Smooth muscle cell (in vitro differentiated cells): ENCODE results near the gene TBL1XR1. TPM values are rescaled to one million over a fixed set of nuclear protein-coding genes. Genes with fewer than 3 reads are reported as not detected.

Experiments
- DNase-seq: peaks from one replicate; lab custom pipeline; 2025; ENCODE audit not compliant: unreplicated experiment; lab: John Stamatoyannopoulos, UW
- H2AFZ ChIP-seq: fragments of 200-600 bp; sonication (generic); 2 replicates; pipeline ENCODE4 v1.6.0; 2016; ENCODE audit warnings: antibody characterized with exemption, low read depth, mild to moderate bottlenecking
- H3F3A ChIP-seq: fragments of 200-600 bp; sonication (generic); 2 replicates; pipeline ENCODE4 v1.6.0; 2017; ENCODE audit warnings: antibody characterized with exemption, low read depth
- H3K27ac ChIP-seq: fragments of 200-600 bp; sonication (generic); 2 replicates; pipeline ENCODE4 v1.5.1; 2016; ENCODE audit warnings: low read depth, mild to moderate bottlenecking
- H3K27me3 ChIP-seq: fragments of 200-600 bp; sonication (generic); 2 replicates; pipeline ENCODE4 v1.6.1; 2016; ENCODE audit warnings: low read depth, mild to moderate bottlenecking
- H3K36me3 ChIP-seq: fragments of 200-600 bp; sonication (generic); 2 replicates; pipeline ENCODE4 v1.5.1; 2016; ENCODE audit warnings: low read depth
- H3K4me1 ChIP-seq: fragments of 200-600 bp; sonication (generic); 2 replicates; pipeline ENCODE4 v1.5.1; 2016; ENCODE audit warnings: low read depth
- H3K4me2 ChIP-seq: fragments of 200-600 bp; sonication (generic); 2 replicates; pipeline ENCODE4 v1.6.0; 2016; ENCODE audit warnings: mild to moderate bottlenecking
- H3K4me3 ChIP-seq: fragments of 200-600 bp; sonication (generic); 2 replicates; pipeline ENCODE4 v1.5.1; 2016; ENCODE audit warnings: mild to moderate bottlenecking
- H3K79me2 ChIP-seq: fragments of 200-600 bp; sonication (generic); 2 replicates; pipeline ENCODE4 v1.6.0; 2016; ENCODE audit warnings: low read depth, mild to moderate bottlenecking
- H3K9ac ChIP-seq: fragments of 200-600 bp; sonication (generic); 2 replicates; pipeline ENCODE4 v1.6.0; 2016; ENCODE audit warnings: low read depth
- H3K9me3 ChIP-seq: fragments of 200-600 bp; sonication (generic); replicated peaks from 2 replicates; pipeline ENCODE4 v1.5.1; 2016; ENCODE audit warnings: low read depth
- H4K20me1 ChIP-seq: fragments of 200-600 bp; sonication (generic); 2 replicates; pipeline ENCODE4 v1.6.0; 2016; ENCODE audit warnings: low read depth
- WGBS: methylation state at CpG from one replicate; pipeline ENCODE4 v1.1.7; 2016; ENCODE audit warnings: low lambda C conversion rate; 5-methylcytosine and 5-hydroxymethylcytosine counted together
- polyA plus RNA-seq: library from polyadenylated mRNA; unstranded; fragments of >200 nt; fragmentation: Nextera tagmentation; extraction: Ambion mirVana; gene quantifications from 2 replicates; pipeline ENCODE4 v1.2.1, GENCODE V29; 2016
- total RNA-seq: library from RNA; depleted of rRNA; stranded (reverse); fragments of >200 nt; gene quantifications from 2 replicates; pipeline ENCODE4 v1.2.3, GENCODE V29; 2014
- TF ChIP-seq, protein P1 (sequence below): fragments of 200-600 bp; sonication (generic); IDR thresholded peaks from 2 replicates; pipeline ENCODE4 v1.5.1; 2017; ENCODE audit warnings: borderline replicate concordance, mild to moderate bottlenecking, antibody characterized with exemption; ENCODE audit not compliant: insufficient read depth, poor library complexity, severe bottlenecking

TBL1XR1 gene
- total and polyA plus RNA-seq, 2 experiments from 2014 or later: 19.9 to 115 TPM

DNA sequence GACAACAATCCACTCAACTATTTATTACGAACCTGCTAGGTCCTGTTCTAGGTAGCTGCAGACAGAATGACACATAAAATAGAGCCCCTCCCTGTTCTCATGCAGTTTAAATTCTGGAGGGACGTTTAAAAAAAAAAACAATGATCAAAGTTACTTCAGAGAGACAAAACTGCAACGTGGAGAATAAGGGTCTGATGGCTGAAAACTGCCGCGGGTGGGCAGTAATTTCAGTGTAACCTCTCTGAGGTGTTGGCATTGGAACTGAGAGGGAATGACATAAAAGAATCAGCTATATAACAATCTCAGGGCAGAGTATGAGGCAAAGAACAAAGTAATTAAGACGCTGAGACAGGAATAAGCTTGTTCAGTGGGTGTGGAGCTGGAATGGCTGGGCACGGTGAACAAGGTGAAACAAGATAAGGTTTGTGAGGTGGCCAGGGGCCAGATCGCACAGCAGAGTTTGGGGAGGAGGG lies 19.5 kb downstream of the TBL1XR1 start:
- peaks cover 100% of the 10 kb centered on the region for H4K20me1 ChIP-seq
- peaks cover 7% of the 10 kb centered on the region for H3K4me1 ChIP-seq
- H3K4me2 ChIP-seq: peak overlapping the region; percentile 1
- peaks cover 100% of the 10 kb centered on the region for H3K79me2 ChIP-seq
- peak overlapping the region; percentile 65 for H3K27ac ChIP-seq
- WGBS: 78% methylated on average over 8 of the region's 8 CpGs
- no peaks in the 10 kb centered on the region for H3F3A ChIP-seq
- no peaks in the 10 kb centered on the region for H3K27me3 ChIP-seq
- H3K36me3 ChIP-seq: no peaks in the 10 kb centered on the region
- DNase-seq: no peak
- no peak overlapping the region for H3K9ac ChIP-seq
- TF ChIP-seq, protein P1, sequence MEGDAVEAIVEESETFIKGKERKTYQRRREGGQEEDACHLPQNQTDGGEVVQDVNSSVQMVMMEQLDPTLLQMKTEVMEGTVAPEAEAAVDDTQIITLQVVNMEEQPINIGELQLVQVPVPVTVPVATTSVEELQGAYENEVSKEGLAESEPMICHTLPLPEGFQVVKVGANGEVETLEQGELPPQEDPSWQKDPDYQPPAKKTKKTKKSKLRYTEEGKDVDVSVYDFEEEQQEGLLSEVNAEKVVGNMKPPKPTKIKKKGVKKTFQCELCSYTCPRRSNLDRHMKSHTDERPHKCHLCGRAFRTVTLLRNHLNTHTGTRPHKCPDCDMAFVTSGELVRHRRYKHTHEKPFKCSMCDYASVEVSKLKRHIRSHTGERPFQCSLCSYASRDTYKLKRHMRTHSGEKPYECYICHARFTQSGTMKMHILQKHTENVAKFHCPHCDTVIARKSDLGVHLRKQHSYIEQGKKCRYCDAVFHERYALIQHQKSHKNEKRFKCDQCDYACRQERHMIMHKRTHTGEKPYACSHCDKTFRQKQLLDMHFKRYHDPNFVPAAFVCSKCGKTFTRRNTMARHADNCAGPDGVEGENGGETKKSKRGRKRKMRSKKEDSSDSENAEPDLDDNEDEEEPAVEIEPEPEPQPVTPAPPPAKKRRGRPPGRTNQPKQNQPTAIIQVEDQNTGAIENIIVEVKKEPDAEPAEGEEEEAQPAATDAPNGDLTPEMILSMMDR: no peak
- H3K9me3 ChIP-seq: no peaks in the 10 kb centered on the region
- no peak overlapping the region for H2AFZ ChIP-seq
- no peak overlapping the region for H3K4me3 ChIP-seq

DNA sequence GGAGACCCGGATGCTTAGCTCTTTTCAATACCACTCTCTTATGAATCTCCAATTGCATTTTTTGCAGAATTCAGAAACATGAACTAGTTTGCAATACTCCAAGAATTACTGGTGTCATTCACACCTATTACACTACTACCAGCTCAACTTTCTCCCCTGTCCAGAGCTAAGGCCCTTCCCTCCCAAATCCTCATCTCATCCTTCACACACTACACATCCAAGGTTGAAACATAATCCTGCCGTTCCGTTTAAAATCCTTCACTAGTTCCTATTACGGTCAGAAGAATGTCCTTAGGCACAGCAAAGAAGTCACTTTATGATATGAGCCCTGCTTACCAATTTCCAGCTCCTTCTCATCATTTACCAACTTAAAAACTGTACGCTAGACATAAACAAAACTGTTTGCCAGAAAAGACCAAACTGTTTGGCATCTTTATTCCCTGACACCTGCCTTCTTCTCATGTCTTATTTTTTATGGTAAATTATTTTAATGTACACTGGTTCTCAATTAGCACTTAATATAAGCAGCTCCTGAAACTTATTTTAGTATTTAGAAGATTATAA lies 22.6 kb downstream of the TBL1XR1 start:
- peak overlapping the region; percentile 28 for H3K27ac ChIP-seq
- H3K4me1 ChIP-seq: peaks cover 7% of the 10 kb centered on the region
- 76% methylated on average over 5 of the region's 5 CpGs for WGBS
- H3K9ac ChIP-seq: no peak overlapping the region
- H3F3A ChIP-seq: no peaks in the 10 kb centered on the region
- H2AFZ ChIP-seq: no peak overlapping the region
- TF ChIP-seq, protein P1: no peak
- H3K4me3 ChIP-seq: no peak overlapping the region
- DNase-seq: no peak
- H3K27me3 ChIP-seq: no peaks in the 10 kb centered on the region
- H3K4me2 ChIP-seq: no peak overlapping the region
- H3K79me2 ChIP-seq: peaks cover 100% of the 10 kb centered on the region
- H3K36me3 ChIP-seq: no peaks in the 10 kb centered on the region
- H4K20me1 ChIP-seq: peaks cover 100% of the 10 kb centered on the region
- H3K9me3 ChIP-seq: no peaks in the 10 kb centered on the region

DNA sequence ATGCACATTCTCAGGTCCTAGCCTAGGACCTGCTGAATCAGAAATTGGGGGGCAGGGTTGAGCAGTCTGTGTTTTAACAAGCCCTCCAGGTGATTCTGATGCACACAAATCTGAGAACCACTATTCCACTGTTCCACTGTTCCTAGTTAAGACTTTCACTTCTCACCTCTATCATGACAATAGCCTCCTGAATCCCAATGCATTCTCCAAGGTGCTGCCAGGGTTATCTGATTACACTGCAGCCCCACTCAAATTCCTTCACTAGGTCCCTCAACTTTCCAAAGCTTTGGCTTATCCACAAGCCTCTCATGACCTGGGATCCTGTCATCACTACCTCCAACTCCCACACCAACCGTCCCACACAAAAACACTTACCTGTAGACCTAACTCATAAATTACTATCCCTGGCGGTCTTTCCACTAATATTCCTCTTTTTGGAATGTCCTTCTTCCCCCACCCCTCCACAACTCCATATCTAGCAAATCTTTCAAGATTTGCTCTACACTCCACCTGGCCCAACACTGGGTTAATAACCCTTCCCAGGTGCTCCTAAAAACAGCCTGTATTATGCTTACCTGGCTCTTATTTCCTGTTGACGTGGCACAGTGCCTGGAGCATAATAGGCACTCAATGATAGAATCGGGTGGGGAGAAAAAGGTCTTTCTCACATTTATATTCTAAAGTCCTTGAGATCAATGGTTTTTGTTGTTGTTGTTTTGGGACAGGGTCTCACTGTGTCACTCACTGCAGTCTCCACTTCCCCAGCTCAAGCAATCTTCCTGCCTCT lies 27.2 kb downstream of the TBL1XR1 start:
- Histone ChIP-seq H3K27ac (peak overlapping the region; percentile 14), H3F3A (no peaks in the 10 kb centered on the region), H3K4me1 (peaks cover 4% of the 10 kb centered on the region), H3K36me3 (no peaks in the 10 kb centered on the region), H3K4me2 (no peak overlapping the region), H3K79me2 (peaks cover 100% of the 10 kb centered on the region), H4K20me1 (peaks cover 100% of the 10 kb centered on the region), H3K9me3 (no peaks in the 10 kb centered on the region), H3K9ac (no peak overlapping the region), H2AFZ (no peak overlapping the region), H3K4me3 (no peak overlapping the region), H3K27me3 (no peaks in the 10 kb centered on the region)
- WGBS: 85% methylated on average over 4 of the region's 4 CpGs
- no peak for DNase-seq
- TF ChIP-seq, protein P1: no peak

DNA sequence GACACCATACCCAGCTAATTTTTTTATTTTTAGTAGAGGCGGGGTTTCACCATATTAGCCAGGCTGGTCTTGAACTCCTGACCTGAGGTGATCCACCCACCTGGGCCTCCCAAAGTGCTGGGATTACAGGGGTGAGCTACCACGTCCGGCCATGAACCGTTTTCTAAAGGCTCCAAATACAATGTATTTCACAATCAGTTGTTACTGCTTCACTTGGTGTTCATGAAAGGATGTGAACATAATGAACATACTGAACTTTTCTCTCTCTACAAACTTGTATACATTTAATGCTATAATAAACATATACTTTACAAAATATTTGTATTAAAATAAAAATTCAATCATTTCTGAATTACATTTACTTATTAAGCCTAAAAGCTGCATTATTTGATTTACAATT lies 28.9 kb downstream of the TBL1XR1 start:
- no peak overlapping the region for H3K4me3 ChIP-seq
- no peaks in the 10 kb centered on the region for H3K4me1 ChIP-seq
- no peak overlapping the region for H3K4me2 ChIP-seq
- no peaks in the 10 kb centered on the region for H3F3A ChIP-seq
- H3K79me2 ChIP-seq: peaks cover 100% of the 10 kb centered on the region
- DNase-seq: no peak
- peaks cover 100% of the 10 kb centered on the region for H4K20me1 ChIP-seq
- H3K9ac ChIP-seq: no peak overlapping the region
- H3K27me3 ChIP-seq: no peaks in the 10 kb centered on the region
- 95% methylated on average over 4 of the region's 4 CpGs for WGBS
- TF ChIP-seq, protein P1: no peak
- no peaks in the 10 kb centered on the region for H3K9me3 ChIP-seq
- H3K27ac ChIP-seq: no peak overlapping the region
- H3K36me3 ChIP-seq: no peaks in the 10 kb centered on the region
- H2AFZ ChIP-seq: no peak overlapping the region
